NCI-H2196 (cell line): ENCODE results near the gene NAXE.
"Not testable (repeated sequence)": the region's sequence is repeated elsewhere in the genome, so short reads cannot be mapped to it uniquely, and the experiment has no call there.

Experiments used
- DNase-seq: peaks from one replicate; lab custom pipeline; 2025; ENCODE audit not compliant: unreplicated experiment; lab: John Stamatoyannopoulos, UW

NAXE gene

DNA sequence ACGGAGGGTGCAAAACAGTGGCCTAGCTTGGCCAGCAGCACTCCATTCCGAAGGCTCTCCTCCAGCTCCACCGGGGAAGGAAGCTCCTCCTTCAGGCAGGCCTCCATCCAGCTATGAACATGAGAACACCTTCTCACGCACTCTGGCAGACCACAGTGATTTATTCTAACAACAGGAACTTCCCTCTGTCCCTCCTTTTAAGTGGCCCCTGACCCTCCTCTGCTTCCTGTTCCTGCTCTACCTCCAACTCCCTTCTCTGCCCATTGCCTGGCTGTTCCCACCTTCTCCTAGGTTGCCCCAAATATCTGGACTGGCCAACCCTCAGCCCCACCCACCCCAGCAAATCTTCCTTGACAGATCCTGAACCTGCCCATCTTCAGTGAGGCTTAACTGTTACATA lies 25.1 kb upstream of the NAXE start:
- no peak for DNase-seq

DNA sequence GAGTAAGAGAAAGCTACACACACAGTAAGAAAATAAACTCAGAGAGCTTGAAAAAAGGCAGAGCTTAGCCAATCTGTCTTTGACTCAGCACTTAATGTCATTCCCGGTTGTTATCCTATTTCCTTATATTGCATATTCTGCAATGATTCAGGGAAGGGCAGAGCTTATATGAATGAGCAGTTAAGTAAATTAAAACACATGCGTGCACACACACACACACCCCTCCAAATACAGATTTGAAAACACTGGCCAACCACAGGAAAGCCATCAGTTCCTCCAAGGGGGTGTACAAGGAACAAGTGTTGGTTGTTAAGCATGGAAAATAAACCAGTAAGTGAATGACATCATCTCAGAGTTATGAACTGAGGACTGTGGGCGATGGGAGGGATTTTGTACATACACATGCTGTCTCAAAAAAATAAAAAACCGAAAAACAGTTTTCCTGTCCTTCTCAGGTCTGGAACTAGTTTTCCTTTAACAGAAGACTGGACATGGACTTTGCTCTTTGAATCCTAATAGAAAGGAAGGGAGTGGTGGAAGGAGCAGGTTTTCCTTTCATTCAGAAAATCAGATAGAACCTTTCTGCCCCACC lies 20.2 kb upstream of the NAXE start:
- DNase-seq = no peak

DNA sequence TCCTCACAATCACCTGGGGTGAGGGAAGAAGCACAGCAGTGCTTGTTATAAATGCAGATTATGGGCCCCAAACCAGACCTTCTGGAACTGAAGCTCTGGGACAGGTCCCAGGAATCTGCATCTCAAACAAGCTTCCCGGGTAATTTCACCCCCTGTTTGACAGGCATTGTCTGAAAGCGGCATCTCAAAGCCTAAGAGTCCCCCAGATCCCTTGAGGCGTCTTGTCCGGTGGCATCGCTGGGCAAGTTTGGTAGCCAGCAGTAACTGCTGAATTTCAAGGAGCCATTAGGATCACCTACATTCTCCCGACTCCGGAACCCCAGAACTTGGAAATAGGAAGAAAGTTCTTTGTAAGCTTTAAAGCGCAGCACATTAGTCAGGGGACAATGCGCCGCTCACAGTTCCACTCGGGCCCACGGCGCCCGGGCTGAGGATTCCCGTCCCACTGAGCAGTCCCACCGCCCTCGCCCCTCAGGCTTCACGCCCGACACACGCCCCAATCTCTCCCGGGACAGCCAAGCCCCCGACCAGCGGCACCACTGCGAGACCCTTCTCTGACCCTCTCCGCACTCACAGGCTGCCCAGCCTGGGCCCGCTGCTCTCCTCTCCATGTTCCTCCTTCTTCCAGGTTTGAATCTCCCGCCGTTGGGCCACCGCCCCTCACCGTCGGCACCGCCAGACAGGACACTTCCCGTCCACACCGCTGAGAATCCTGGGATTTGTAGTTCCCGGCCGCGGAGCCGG lies 19.5 kb upstream of the NAXE start, which contains the start of gene IQGAP3:
Gene IQGAP3, minus strand, starts transcription at position 647 of the 744 bp plus-strand sequence. Its CDS starts 36 bp downstream, at position 611.
- peak; percentile 91 for DNase-seq

DNA sequence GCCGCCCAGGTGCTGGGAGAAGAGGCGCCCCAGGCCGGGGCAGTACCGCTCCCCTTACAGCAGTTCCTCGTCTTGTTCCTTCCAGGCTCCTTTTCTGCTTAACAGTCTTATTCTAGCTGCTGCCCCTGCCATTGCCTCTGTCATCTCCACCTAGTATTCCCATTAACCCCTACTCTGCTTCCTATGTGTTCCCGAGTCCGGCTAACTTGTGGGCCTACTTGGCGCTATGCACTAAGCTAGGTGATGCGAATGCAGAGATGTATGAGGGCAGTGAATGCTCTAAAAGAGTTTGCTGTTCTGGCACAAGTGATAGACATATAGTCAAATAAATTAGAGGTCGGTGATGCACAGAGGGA lies 18.9 kb upstream of the NAXE start:
- no peak for DNase-seq

DNA sequence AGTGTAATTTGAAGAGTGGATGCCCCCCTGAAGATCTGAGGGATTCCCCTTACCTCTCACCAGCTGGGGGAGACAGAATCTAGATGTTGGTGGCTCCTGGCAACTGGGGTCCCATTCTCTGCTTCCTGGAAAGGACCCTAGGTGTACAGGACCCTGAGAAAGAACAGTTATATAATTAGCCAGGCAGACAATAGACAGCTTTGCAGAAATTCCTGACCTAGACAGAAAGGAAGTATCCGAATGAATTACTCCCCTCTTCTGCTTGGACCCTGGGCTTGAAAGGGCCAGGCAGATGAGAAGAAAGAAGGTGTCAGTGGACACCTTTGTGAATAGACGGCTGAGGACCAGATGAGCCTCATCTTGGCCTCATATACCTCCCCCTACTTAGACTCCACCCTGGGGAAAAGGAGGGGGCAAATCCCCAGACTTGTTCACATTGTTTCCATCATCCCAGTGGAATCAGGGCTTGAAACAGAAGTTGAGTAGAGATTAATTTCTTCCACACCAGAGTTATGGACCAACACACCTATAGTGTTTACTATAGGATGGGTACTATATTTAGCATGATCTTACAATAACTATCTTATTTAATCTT lies 17.4 kb upstream of the NAXE start:
- no peak for DNase-seq

DNA sequence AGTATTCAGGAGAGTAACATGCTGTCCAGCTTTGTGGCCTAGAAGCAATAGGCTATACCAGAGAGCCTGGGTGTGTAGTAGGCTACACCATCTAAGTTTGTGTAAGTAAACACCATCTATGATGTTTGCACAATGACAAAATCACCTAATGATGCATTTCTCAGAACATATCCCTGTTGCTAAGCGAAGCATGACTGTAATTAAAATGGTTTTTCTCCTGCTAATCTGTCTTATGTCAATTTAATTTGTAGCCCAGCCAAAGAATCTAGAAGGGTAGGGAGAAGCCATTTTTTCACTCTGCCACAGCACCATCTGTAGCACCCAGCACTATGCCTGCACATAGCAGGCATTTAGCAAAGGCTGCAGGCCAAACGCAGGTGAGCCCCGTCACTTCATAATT lies 14.0 kb upstream of the NAXE start:
- DNase-seq = peak; percentile 13

DNA sequence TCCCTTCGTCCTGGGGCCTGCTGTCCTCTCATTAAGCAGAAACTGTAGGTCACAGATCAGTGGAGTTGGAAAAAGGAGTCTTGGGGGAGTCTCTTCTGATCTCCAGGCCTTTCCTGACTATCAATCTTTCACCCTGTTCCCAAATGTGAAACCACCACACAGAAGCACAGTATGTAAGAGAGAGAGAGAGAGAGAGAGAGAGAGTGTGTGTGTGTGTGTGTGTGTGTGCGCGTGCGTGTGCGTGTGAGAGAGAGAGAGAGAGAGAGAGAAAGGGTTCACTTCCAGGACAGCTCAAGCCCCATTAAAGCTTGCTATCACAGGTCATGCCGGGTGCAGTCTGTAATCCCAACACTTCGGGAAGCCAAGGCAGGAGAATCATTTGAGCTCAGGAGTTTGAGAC lies 13.5 kb upstream of the NAXE start:
- DNase-seq = no peak

DNA sequence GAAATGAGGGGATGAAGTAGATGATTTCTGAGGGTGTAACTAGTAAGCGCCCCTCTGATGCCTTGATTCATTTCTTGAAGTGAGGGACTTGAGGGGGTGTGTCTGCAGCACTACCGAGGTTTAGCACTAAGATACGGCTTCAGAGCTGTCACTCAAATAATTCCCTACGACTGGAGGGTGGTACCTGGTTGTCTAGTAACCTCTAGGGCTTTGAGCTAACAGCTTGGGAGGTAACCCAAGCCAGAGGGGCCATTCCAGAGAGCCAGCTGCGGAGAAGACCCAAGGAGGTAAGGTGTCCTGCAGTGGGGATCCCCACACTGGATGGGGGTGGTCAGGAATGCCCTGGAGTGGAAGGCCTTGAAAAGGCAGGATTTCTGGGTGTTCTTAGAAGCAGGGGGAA lies 12.1 kb upstream of the NAXE start, which contains the start of gene TTC24:
Gene TTC24, plus strand, starts transcription at position 252 of the 400 bp plus-strand sequence. CDS start 1,642 bp downstream, outside the sequence.
- DNase-seq = no peak

DNA sequence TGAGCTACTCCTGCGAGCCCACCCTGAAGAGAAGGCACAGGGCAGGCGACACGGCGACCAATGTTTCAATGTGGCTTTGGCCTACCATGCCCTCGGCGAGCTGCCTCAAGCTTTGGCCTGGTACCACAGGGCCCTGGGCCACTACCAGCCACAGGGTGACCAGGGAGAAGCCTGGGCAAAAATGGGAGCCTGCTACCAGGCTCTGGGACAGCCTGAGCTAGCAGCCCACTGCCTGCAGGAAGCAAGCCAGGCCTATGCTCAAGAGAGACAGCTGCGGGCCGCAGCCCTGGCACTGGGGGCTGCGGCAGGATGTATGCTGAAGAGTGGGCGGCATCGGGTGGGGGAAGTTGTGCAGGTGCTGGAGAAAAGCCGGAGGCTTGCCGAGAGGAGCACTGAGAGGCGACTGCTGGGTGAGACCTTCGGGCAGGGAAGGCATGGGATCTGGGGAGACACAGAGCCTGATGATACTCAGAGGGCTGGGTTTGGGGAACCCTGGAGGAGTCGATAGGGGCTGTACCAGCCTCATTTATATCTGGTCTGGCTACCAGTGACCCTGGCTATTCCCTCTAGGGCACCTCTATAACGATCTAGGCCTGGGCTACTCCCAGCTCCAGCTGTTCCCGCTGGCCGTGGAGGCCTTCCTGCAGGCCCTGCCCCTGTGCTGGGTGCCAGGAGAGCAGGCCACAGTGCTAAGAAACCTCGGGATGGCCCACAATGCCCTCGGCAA lies 9.8 kb upstream of the NAXE start:
- no peak for DNase-seq

DNA sequence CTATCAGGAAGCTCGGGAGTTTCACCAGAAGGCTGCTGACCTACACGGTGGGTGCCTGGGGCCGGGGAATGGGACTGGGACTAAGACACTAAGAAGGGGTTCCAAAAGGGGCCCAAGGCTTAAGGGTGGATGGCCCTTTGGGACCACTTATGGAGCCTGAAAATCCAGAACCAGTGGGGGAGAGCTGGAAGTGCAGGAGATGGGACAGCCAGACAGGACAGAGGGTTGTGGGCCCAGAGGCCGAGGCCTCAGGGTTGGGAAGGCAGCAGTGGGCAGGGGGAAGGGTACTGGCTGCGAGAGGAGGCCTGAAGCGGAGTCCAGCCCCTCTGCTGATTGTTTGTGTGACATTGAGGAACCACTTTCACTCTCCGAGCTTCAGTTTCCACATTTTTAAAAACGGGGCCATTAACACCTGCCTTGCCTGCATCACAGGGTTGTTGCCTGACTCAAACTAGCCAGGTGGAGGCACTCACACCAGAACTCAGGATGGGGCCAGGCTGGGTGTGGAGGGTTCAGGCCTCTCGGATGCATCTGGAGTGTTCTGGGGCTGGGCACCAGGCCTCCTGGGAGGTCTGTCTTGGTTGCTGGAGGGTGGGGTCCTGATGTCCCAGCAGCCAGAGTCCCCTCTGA lies 9.1 kb upstream of the NAXE start:
- DNase-seq = no peak

DNA sequence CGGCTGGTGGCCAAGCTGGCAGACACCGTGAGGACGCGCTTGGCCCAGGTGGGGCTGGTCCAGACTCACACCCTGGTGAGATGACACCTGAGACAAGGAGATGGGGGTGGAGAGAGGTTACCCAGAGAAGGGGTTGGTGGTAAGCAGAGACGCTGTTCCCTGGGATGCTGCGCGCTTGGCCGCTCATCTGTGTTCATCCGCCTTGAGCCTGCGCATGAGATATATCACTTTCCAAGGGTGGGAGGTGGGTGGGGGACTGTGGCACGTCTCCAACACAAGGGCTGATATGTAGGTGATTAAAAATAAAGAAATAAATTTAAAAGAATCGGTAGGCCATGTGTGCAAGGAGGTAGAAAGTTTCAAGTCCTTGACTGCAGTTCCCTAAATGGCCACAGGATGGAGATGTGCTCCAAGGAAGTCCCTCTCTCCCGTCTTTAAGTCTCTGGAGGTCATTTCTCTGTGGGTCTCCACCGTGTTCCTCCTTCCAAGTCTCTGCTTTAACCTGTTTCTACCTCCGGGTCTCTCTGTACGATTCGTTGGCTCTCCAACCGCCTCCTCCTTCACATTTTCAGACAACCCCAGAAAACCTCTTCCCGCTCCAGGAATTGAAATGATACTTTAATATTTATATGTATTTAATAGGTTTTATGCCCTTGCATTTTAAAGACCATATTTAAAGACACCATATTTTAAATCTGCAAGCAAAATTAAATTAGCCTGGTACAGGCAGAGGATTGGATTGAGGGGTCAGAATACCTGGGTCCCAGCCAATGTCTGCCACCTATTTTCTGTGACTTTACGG lies 7.6 kb upstream of the NAXE start:
- DNase-seq = peak; percentile 83

DNA sequence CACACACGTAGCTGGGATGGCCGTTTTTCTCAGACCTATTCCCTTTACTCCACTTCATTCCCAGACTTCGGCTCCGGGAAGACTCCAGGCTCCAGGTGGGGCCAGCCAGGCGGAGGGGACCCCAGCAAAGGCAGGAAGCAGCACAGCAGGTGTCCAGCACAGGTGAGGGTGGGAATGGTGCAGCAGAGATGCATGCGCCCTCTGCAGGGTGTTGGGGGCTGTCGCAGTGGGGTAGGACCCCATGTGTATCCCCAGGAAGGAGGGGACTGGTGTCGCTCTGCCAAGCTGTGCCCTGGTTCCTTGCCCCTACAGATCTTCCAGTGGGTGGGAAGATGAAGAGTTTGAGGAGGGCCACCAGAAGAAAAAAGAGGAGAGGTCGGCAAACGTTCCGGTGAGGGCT lies 6.8 kb upstream of the NAXE start:
- no peak for DNase-seq

DNA sequence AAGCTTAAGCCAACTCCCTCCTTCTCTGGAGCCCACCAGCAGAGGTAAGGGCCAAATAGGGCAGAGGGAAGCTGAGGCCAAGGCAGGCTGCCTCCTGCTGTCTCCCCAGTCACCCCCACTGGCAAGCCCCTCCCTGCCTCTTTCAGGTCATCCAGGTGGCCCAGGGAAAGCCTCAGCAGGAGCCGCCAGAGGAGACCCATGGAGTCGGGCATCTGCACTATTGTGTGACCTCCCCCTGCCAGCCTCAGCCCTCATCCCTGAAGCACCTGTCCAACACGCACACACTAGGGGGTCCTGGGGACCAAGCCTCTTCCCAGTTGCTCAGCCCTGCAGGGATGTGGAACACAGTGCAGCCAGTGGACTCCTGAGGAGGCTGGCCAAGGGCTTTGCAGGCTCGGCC lies 5.3 kb upstream of the NAXE start:
- DNase-seq = no peak

DNA sequence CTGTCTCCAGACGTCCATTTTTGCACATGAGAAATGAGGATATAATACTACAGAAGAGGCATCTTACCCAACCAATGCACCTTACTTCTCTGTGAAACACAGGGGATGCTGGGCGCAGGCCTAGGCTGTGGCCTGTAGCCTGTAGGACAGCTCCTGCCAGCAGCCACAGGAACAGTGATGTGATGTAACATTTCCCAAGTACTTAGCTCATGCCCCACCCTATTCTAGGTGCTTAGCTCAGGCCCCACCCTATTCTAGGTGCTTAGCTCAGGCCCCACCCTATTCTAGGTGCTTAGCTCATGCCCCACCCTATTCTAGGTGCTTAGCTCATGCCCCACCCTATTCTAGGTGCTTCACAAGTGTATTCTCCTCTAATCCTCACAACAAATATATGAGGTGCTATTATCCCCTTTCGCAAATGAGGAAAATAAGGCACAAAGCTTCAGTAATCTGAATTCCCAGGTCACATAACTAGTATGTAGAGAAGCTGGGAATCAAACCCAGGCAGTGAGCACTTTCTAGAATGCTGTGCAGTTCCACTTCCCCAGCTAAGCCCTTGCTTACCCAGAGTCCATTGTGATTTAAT lies 4.6 kb upstream of the NAXE start:
- DNase-seq = no peak

DNA sequence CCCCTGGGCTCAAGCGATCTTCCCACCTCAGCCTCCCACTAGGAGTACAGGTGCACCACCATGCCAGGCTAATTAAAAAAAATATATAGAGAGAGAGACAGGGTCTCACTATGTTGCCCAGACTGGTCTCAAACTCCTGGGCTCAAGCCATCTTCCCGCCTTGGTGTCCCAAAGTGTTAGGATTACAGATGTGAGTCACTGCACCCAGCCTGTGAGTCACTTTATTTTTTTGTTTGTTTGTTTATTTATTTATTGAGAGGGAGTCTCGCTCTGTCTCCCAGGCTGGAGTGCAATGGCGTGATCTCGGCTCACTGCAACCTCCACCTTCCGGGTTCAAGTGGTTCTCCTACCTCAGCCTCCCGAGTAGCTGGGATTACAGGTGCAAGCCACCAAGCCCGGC lies 3.6 kb upstream of the NAXE start:
- not testable (repeated sequence) for DNase-seq

DNA sequence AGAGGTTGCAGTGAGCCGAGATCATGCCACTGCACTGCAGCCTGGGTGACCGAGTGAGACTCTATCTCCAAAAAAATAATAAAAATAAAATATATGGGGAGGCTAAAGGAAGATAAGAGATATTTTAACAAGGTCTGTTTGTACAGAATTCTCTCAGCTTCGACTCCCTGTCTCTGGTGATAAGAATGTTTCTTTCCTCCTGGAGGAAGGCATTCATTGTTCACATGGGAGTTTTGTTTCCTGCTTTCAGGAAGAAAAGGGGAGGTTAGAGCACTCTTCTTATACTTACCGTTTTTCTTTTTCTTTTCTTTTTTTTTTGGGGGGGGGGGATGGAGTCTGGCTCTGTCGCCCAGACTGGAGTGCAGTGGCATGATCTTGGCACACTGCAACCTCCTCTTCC lies 2.0 kb upstream of the NAXE start:
- DNase-seq = no peak

DNA sequence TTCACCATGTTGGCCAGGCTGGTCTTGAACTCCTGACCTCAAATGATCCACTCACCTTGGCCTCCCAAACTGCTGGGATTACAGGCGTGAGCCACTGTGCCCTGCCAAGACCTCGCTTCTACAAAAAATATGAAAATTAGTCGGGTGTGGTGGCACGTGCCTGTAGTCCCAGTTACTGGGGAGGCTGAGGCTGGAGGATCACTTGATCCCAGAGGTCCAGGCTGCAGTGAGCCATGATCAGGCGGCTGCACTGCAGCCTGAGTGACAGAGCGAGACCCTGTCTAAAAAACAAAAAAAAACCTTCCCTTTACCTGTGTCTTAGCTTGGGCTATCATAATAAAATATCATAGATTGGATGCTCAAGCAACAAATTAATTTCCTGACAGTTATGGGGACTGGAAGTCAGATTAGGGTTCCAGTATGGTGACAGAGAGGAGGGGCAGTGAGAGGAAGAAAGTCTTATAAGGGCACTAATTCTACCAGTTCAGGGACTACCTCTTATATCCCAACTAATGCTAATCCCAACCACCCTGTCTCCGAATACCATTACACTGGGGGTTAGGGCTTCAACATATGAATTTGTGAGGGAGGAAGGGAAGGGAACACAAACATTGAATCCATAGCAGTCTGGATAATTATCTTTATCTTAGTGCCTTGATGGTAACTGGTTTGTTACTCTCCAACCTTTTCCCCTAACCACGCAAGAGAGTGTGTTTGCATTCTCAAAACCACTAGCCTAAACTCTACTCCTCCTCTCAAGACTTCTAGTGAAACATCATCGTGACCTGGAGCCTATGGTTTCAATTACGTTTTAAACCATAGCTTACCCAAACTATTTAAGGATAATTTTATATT lies 1.0 kb upstream of the NAXE start:
- no peak for DNase-seq

DNA sequence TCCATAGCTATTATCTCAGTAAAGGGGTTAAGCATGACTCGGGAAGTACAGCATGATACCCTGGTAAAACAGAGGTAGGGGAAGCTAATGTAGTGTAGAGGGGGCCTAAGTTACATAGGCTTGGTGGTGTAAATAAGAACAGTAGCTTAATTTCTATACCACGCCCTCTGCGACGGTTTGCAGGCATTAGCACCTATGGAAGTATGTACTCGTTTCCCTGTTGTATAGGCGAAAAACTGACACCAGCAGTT lies 470 bp upstream of the NAXE start:
- no peak for DNase-seq

DNA sequence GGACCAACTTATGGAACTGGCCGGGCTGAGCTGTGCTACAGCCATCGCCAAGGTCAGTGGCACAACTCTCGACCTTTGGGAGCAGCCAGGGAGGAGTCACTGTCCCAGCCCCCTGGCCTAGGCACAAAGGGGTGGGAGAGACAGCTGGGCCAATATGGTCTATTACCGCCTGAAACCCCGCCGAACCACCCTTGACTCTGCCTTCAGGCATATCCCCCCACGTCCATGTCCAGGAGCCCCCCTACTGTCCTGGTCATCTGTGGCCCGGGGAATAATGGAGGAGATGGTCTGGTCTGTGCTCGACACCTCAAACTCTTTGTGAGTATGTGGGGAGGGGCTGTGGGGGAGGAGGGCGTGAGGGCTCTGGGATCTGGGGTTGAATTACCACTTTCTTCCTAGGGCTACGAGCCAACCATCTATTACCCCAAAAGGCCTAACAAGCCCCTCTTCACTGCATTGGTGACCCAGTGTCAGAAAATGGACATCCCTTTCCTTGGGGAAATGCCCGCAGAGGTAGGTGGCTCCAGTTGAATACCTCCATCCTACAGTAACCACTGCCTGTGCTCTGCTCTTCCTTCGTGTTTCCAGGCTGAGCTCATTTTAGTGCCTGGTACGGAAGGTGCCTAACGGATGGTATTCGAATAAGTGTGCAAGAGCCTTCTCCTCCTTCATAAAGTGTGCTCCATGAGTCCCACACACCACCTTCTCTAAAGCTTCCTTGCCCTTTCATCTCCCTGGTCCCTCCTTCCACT lies 758 bp downstream of the NAXE start:
- DNase-seq = no peak
